GM12878 (cell line): Measurements from ENCODE around the gene IFT27. TPM values are rescaled to one million over a fixed set of nuclear protein-coding genes. Genes with fewer than 3 reads are reported as not detected.

Experiments used
- ATAC-seq: fragments of 200-7000 bp; cut with Tn5 transposase; 3 replicates; pipeline ENCODE4 v1.9.1; 2020; ENCODE audit warnings: mild to moderate bottlenecking, moderate library complexity
- BruUV-seq: library from RNA; stranded (reverse); fragments of 400-500 nt; replicated peaks from 2 replicates; lab custom pipeline; 2021; lab: Mats Ljungman, UMichigan
- CTCF ChIA-PET: fragments of 300-600 bp; sonication (Branson Sonifier 250); formaldehyde crosslinking; extraction: SDS; loops from one replicate; lab custom pipeline; 2021; ENCODE audit warnings: inconsistent platforms; lab: Yijun Ruan, JAX
- POLR2A ChIA-PET: fragments of 350-600 bp; formaldehyde crosslinking; extraction: SDS; loops from one replicate; lab custom pipeline; 2021; ENCODE audit warnings: inconsistent platforms; lab: Charles Lee
- RAD21 ChIA-PET: fragments of 300-600 bp; sonication (Branson Sonifier 250); formaldehyde crosslinking; loops from one replicate; lab custom pipeline; 2023; ENCODE audit warnings: antibody characterized with exemption; ENCODE audit not compliant: unreplicated experiment; lab: Charles Lee
- SMC1A ChIA-PET: fragments of 300-600 bp; sonication (Branson Sonifier 250); formaldehyde crosslinking; loops from one replicate; lab custom pipeline; 2023; ENCODE audit not compliant: unreplicated experiment, uncharacterized antibody; lab: Charles Lee
- DNase-seq: peaks from one replicate; pipeline ENCODE4 v3.0.0-alpha.2; 2011; ENCODE audit warnings: low read depth, low spot score
- FAIRE-seq: peaks from 3 replicates; lab custom pipeline; 2011; peaks lifted over from hg19 to GRCh38; lab: Jason Lieb, UNC
- H2AFZ ChIP-seq: 2 replicates; pipeline ENCODE4 v1.6.0; 2011; ENCODE audit warnings: low read depth, low read length, control low read depth; ENCODE audit not compliant: control insufficient read depth
- H3K27ac ChIP-seq: 2 replicates; pipeline ENCODE4 v1.5.1; 2011; ENCODE audit warnings: control low read depth; ENCODE audit not compliant: control insufficient read depth, insufficient read depth
- H3K27me3 ChIP-seq, 2 experiments: replicated peaks in 1 of 2; 2 replicates each; pipeline versions ENCODE4 v1.6.0 to v1.6.1; 2011; ENCODE audit warnings: low read length in 1 of 2; ENCODE audit not compliant: control insufficient read depth in 2 of 2, insufficient read depth in 2 of 2
- H3K36me3 ChIP-seq, 2 experiments: 2 replicates each; pipeline ENCODE4 v1.5.1; 2011; ENCODE audit warnings: low read length in 1 of 2; ENCODE audit not compliant: control insufficient read depth in 2 of 2, insufficient read depth in 2 of 2
- H3K4me1 ChIP-seq: 2 replicates; pipeline ENCODE4 v1.6.1; 2011; ENCODE audit warnings: mild to moderate bottlenecking, low read length, moderate library complexity, mixed read lengths; ENCODE audit not compliant: control insufficient read depth, insufficient read depth
- H3K4me2 ChIP-seq: 2 replicates; pipeline ENCODE4 v1.6.0; 2011; ENCODE audit warnings: control low read depth; ENCODE audit not compliant: control insufficient read depth, insufficient read depth
- H3K4me3 ChIP-seq: fragments of 200-600 bp; sonication (generic); 2 replicates; pipeline ENCODE4 v1.5.1; 2016
- H3K79me2 ChIP-seq: 2 replicates; pipeline ENCODE4 v1.6.0; 2011; ENCODE audit warnings: low read length; ENCODE audit not compliant: control insufficient read depth, insufficient read depth
- H3K9ac ChIP-seq: 2 replicates; pipeline ENCODE4 v1.8.0; 2011; ENCODE audit warnings: low read length, control low read depth, mixed read lengths; ENCODE audit not compliant: control insufficient read depth, insufficient read depth
- H3K9me3 ChIP-seq: replicated peaks from 3 replicates; pipeline ENCODE4 v1.5.1; 2011; ENCODE audit warnings: mild to moderate bottlenecking, low read length; ENCODE audit not compliant: control insufficient read depth, insufficient read depth
- H4K20me1 ChIP-seq: 2 replicates; pipeline ENCODE4 v1.6.0; 2011; ENCODE audit not compliant: control insufficient read depth, insufficient read depth
- HCFC1 ChIP-seq: fragments of 150-350 bp; IDR thresholded peaks from 2 replicates; pipeline ENCODE4 v1.6.1; 2014; ENCODE audit warnings: low read length
- PKNOX1 ChIP-seq: fragments of 450-650 bp; IDR thresholded peaks from 2 replicates; pipeline ENCODE4 v1.6.1; 2016; ENCODE audit warnings: mild to moderate bottlenecking
- ZBTB33 ChIP-seq: fragments of 450-650 bp; IDR thresholded peaks from 2 replicates; pipeline ENCODE4 v1.6.1; 2017; ENCODE audit warnings: mild to moderate bottlenecking
- ZNF622 ChIP-seq: fragments of 450-650 bp; IDR thresholded peaks from 2 replicates; pipeline ENCODE4 v1.6.1; 2017; ENCODE audit warnings: mild to moderate bottlenecking, inconsistent platforms
- WGBS: methylation state at CpG from one replicate; pipeline ENCODE4 v1.1.6; 2016; ENCODE audit warnings: low lambda C conversion rate; ENCODE audit not compliant: insufficient replicate concordance, insufficient coverage; ENCODE audit errors: missing lambda C conversion rate; 5-methylcytosine and 5-hydroxymethylcytosine counted together
- in situ Hi-C: fragments of 300-500 bp; cut with MboI; formaldehyde crosslinking; loops from 9 replicates; pipeline ENCODE4 v1.14.3; 2018; ENCODE audit warnings: mixed read lengths
- intact Hi-C: fragments of 100-400 bp; cut with micrococcal nuclease; formaldehyde crosslinking; loops from one replicate; pipeline ENCODE4 v1.14.2; 2022; ENCODE audit not compliant: unreplicated experiment
- polyA plus RNA-seq, 11 experiments: library from polyadenylated mRNA; depleted of rRNA in 4 of 11; unstranded in 6 of 11; stranded (reverse) in 5 of 11; fragments of >200 nt; fragmentation: Nextera tagmentation in 4 of 11; fragmentation: Illumina TruSeq in 1 of 11; extraction: Ambion mirVana in 4 of 11; extraction: Trizol in 1 of 11; gene quantifications; 1 replicate in 1 of 11; 2 replicates in 10 of 11; pipeline versions ENCODE4 v1.2.1 to v1.2.3, GENCODE V29; 2011 to 2016; ENCODE audit warnings: inconsistent platforms in 2 of 11, missing spikeins in 2 of 11, low read depth in 1 of 11
- total RNA-seq, 4 experiments: library from RNA; depleted of rRNA in 3 of 4; stranded (reverse); fragments of >200 nt in 3 of 4; fragmentation: Illumina TruSeq in 1 of 4; extraction: Trizol in 1 of 4; gene quantifications; 2 replicates each; pipeline versions ENCODE4 v1.2.1 to v1.2.3, GENCODE V29; 2013 to 2021

Gene IFT27
- total and polyA plus RNA-seq, 10 of the 15 experiments (the other 5 are each of a cell fraction or from before 2014, with no cell fraction given), result 2.7 to 32.5 (median 10.2) TPM

GRCh38 chr22:36744413-36744765 lies 31.5 kb downstream of the IFT27 start:
- no peak for FAIRE-seq
- CTCF ChIA-PET, result interaction anchor here (1.0 to 1.9 kb wide), 2 partner anchors 12 to 234 kb away, joined by 4 to 9 read pairs; no protein-coding TSS in a partner anchor
- Histone ChIP-seq H2AFZ (no peak overlapping the region), H3K9ac (no peak overlapping the region), H3K9me3 (no peaks in the 10 kb centered on the region), H3K79me2 (no peaks in the 10 kb centered on the region), H3K4me3 (no peak overlapping the region), H4K20me1 (no peaks in the 10 kb centered on the region)
- in situ Hi-C loops (no loop called here), intact Hi-C loops (no loop called here)
- 0% methylated on average over 4 of the region's 4 CpGs for WGBS
- DNase-seq, result no peak
- TF ChIP-seq HCFC1 (no peak), ZNF622 (no peak), ZBTB33 (no peak), PKNOX1 (no peak)
- TF ChIP-seq, all 136 proteins: peak for 0
- no peaks in the 10 kb centered on the region for H3K36me3 ChIP-seq
- SMC1A ChIA-PET, result no interaction called here
- no peak overlapping the region for H3K4me2 ChIP-seq
- H3K27ac ChIP-seq, result no peak overlapping the region
- no peak for ATAC-seq
- RAD21 ChIA-PET, result no interaction called here
- BruUV-seq, result no TSS peak
- POLR2A ChIA-PET, result no interaction called here
- H3K4me1 ChIP-seq, result no peaks in the 10 kb centered on the region
- H3K27me3 ChIP-seq, result peaks cover 1 to 2% of the 10 kb centered on the region in 2 experiments; a peak in 2 of 4 replicates
